ENCODE data around the gene CHCHD4.

Gene CHCHD4

GRCh38 chr3:14148041-14148985 is 23.6 kb upstream of the CHCHD4 start:
- H3K27me3 ChIP-seq (ENCODE audit: insufficient read depth, low read length, poor library complexity) = no peaks in the 10 kb centered on the region
- H3K4me1 ChIP-seq (ENCODE audit: insufficient read depth, low read length) = peaks cover 3% of the 10 kb centered on the region; the same call in 1 of the 2 replicates
- ATAC-seq (ENCODE audit: insufficient read depth, low read depth) = no peak
- no peaks in the 10 kb centered on the region for H3K79me2 ChIP-seq (ENCODE audit: insufficient read depth, low read length)
- TF ChIP-seq CTCF (IDR thresholded peaks at IDR 0.05; ENCODE audit: borderline replicate concordance, extremely low read depth, low read length, poor library complexity, severe bottlenecking) = no peak
- no peak for TF ChIP-seq EZH2 (IDR thresholded peaks at IDR 0.05; ENCODE audit: borderline replicate concordance, low read depth, low read length, severe bottlenecking)
- H3K27ac ChIP-seq (ENCODE audit: low read length) = no peak overlapping the region
- peaks cover 10% of the 10 kb centered on the region for H4K20me1 ChIP-seq (ENCODE audit: insufficient read depth, low read length)
- no peak overlapping the region for H2AFZ ChIP-seq (ENCODE audit: low read depth, low read length)
- H3K4me3 ChIP-seq (ENCODE audit: low read depth in 1 of 2, low read length in 2 of 2) = no peak overlapping the region
- no peak for DNase-seq
- H3K9ac ChIP-seq (ENCODE audit: low read depth, low read length) = no peak overlapping the region
- H3K36me3 ChIP-seq (ENCODE audit: insufficient read depth, low read length) = peaks cover 61% of the 10 kb centered on the region
- no peak overlapping the region for H3K4me2 ChIP-seq (ENCODE audit: insufficient read depth, low read length)
- no peaks in the 10 kb centered on the region for H3K9me3 ChIP-seq (ENCODE audit: insufficient read depth, low read length, severe bottlenecking)

DNA sequence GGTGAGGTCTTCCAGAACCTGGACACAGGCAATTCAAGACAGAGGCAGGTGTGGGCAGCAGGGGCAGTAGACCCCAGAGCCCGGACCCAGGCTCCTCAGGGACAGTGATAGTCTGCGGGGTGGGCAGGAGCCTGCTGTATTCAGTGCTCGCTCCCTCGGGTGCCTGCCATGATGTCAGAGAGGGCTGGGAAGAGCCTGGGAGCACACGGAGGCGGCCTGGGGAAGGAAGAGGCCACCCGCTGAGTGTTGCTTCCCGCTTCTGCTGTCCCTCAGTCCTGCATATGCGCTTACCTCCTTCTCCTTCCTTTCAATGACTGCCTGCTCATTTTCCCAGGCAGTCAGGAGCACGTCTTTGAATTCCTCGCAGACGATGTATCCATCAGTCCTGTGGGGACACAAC is 22.9 kb upstream of the CHCHD4 start:
- Histone ChIP-seq H3K4me3 (ENCODE audit: low read depth in 1 of 2, low read length in 2 of 2) (no peak overlapping the region), H3K4me2 (ENCODE audit: insufficient read depth, low read length) (no peak overlapping the region), H3K27me3 (ENCODE audit: insufficient read depth, low read length, poor library complexity) (no peaks in the 10 kb centered on the region), H3K9ac (ENCODE audit: low read depth, low read length) (no peak overlapping the region), H3K4me1 (ENCODE audit: insufficient read depth, low read length) (peaks cover 3% of the 10 kb centered on the region; the same call in 1 of the 2 replicates), H2AFZ (ENCODE audit: low read depth, low read length) (no peak overlapping the region), H3K36me3 (ENCODE audit: insufficient read depth, low read length) (peaks cover 62% of the 10 kb centered on the region), H3K27ac (ENCODE audit: low read length) (no peak overlapping the region), H4K20me1 (ENCODE audit: insufficient read depth, low read length) (peaks cover 10% of the 10 kb centered on the region), H3K9me3 (ENCODE audit: insufficient read depth, low read length, severe bottlenecking) (no peaks in the 10 kb centered on the region), H3K79me2 (ENCODE audit: insufficient read depth, low read length) (no peaks in the 10 kb centered on the region)
- no peak for TF ChIP-seq EZH2 (IDR thresholded peaks at IDR 0.05; ENCODE audit: borderline replicate concordance, low read depth, low read length, severe bottlenecking)
- TF ChIP-seq CTCF (IDR thresholded peaks at IDR 0.05; ENCODE audit: borderline replicate concordance, extremely low read depth, low read length, poor library complexity, severe bottlenecking) = no peak
- no peak for DNase-seq
- ATAC-seq (ENCODE audit: insufficient read depth, low read depth) = no peak

- H3K9ac ChIP-seq (ENCODE audit: low read depth, low read length) = no peak overlapping the region
- no peaks in the 10 kb centered on the region for H3K9me3 ChIP-seq (ENCODE audit: insufficient read depth, low read length, severe bottlenecking)
- no peaks in the 10 kb centered on the region for H3K79me2 ChIP-seq (ENCODE audit: insufficient read depth, low read length)
Measured at GRCh38 chr3:14147066-14147435, 22.4 kb upstream of the CHCHD4 start.

More at GRCh38 chr3:14147066-14147435, 22.4 kb upstream of the CHCHD4 start:
- Histone ChIP-seq H3K4me1 (ENCODE audit: insufficient read depth, low read length) (peaks cover 3% of the 10 kb centered on the region; the same call in 1 of the 2 replicates), H3K4me2 (ENCODE audit: insufficient read depth, low read length) (no peak overlapping the region), H3K27ac (ENCODE audit: low read length) (no peak overlapping the region), H3K4me3 (ENCODE audit: low read depth in 1 of 2, low read length in 2 of 2) (no peak overlapping the region), H3K36me3 (ENCODE audit: insufficient read depth, low read length) (peaks cover 61% of the 10 kb centered on the region), H2AFZ (ENCODE audit: low read depth, low read length) (no peak overlapping the region), H4K20me1 (ENCODE audit: insufficient read depth, low read length) (peaks cover 10% of the 10 kb centered on the region), H3K27me3 (ENCODE audit: insufficient read depth, low read length, poor library complexity) (no peaks in the 10 kb centered on the region)
- DNase-seq = no peak
- ATAC-seq (ENCODE audit: insufficient read depth, low read depth) = no peak
- TF ChIP-seq CTCF (IDR thresholded peaks at IDR 0.05; ENCODE audit: borderline replicate concordance, extremely low read depth, low read length, poor library complexity, severe bottlenecking) (no peak), EZH2 (IDR thresholded peaks at IDR 0.05; ENCODE audit: borderline replicate concordance, low read depth, low read length, severe bottlenecking) (no peak)

Measured in DND-41 (cell line).